ENCODE data around the gene SSMEM1.
"Not testable (repeated sequence)": the region's sequence is repeated elsewhere in the genome, so short reads cannot be mapped to it uniquely, and the experiment has no call there.

SSMEM1 gene

GRCh38 chr7:130213828-130214227 is 6.2 kb downstream of the SSMEM1 start:
- DNase-seq (ENCODE audit: low spot score): no peak

DNA sequence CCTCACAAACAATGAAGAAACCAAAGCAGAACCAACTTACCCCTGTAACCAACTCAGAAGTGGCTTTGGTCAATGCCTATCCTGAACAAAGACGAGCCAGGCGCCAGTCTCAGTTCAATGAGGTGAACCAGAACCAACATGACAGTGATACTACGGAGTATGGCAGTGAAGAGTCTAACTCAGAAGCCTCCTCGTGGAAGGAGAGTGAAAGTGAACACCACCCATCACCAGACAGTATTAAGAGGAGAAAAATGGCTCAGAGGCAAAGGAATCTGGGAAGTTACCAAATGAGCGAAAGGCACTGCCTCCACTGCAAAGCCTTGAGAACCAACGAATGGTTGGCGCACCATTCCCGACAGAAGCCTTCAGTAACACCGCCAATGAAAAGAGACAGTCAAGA is 8.4 kb downstream of the SSMEM1 start:
- no peak for DNase-seq (ENCODE audit: low spot score)

DNA sequence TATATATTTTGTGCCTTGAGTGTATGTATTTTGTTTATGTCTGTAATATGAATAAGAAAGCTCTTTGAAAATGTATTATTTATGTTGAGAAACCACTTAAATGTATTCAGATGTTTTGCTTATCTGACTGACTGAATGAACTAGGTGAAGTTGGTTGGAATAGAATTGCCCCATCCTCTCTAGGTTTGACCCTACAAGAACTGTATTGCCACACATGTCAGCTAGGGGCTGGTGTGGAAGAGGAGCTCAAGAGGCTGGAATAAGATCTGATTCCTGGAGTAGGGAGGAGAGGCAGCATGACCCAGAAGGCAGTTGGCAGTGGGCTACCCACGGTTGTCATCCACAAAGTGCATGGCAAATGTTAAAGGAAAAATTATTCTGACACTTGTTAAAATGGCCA is 9.1 kb downstream of the SSMEM1 start:
- DNase-seq (ENCODE audit: low spot score): no peak

DNA sequence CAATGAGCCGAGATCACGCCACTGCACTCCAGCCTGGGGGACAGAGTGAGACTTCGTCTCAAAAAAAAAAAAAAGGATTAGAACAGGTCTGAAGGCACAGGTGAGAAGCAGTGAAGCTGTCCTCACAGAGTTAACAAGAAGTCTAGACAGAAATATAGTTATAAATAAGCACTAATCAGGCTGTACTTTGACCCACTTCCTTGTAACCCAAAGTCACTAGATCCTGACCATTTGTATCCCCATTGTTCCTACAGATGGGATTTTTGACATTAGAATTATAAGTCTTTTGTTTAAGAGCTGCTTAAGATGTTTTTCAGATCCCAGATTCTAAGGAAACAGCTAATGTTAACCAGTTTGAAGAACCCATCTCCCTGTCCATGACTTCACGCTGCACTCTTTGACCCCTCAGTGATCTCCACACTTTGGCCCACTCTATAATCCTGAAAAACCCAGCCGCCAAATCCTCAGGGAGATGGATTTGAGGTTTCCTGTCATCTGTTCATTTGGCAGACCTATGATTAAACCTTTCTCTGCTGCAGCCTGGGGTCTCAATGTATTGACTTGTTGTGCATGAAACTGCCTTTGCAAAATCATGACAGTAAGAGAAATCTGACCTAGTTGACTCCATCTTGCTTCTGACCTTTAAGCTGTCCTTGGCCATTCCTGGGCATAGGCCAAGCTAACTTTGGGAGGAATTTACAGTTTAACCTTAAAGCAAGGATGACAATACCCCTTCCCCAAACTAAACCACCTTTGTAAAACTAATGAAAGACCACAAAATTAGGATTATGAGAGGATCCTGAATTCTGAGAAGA is 11.4 kb downstream of the SSMEM1 start:
- no peak for DNase-seq (ENCODE audit: low spot score)

GRCh38 chr7:130219871-130220270 is 12.2 kb downstream of the SSMEM1 start:
- DNase-seq (ENCODE audit: low spot score): no peak

GRCh38 chr7:130221746-130222145 is 14.1 kb downstream of the SSMEM1 start:
- no peak for DNase-seq (ENCODE audit: low spot score)

- no peak for DNase-seq (ENCODE audit: low spot score)
These were observed 16.0 kb downstream of the SSMEM1 start for GRCh38 chr7:130223646-130224045.

- DNase-seq (ENCODE audit: low spot score): no peak
These were observed 16.6 kb downstream of the SSMEM1 start for GRCh38 chr7:130224210-130224609.

- not testable (repeated sequence) for DNase-seq (ENCODE audit: low spot score)
These were observed 17.3 kb downstream of the SSMEM1 start for GRCh38 chr7:130224923-130225322.

- no peak for DNase-seq (ENCODE audit: low spot score)
These were observed 18.7 kb downstream of the SSMEM1 start for GRCh38 chr7:130226333-130226732.

GRCh38 chr7:130227883-130228575 is 20.4 kb downstream of the SSMEM1 start:
- peak; percentile 37 for DNase-seq (ENCODE audit: low spot score)

- no peak for DNase-seq (ENCODE audit: low spot score)
These were observed 21.3 kb downstream of the SSMEM1 start for GRCh38 chr7:130228840-130229502.

DNA sequence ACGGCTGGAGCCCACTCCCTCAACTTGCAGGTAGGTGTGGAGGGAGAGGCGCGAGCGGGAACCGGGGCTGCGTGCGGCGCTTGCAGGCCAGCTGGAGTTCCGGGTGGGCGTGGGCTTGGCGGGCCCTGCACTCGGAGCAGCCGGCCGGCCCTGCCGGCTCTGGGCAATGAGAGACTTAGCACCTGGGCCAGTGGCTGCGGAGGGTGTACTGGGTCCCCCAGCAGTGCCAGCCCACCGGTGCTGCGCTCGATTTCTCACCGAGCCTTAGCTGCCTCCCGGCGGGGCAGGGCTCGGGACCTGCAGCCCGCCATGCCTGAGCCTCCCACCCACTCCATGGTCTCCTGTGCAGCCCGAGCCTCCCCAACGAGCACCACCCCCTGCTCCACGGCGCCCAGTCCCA is 22.3 kb downstream of the SSMEM1 start:
- not testable (repeated sequence) for DNase-seq (ENCODE audit: low spot score)

- no peak for DNase-seq (ENCODE audit: low spot score)
These were observed 24.1 kb downstream of the SSMEM1 start for GRCh38 chr7:130231792-130232191.

GRCh38 chr7:130232209-130232608 is 24.5 kb downstream of the SSMEM1 start:
- no peak for DNase-seq (ENCODE audit: low spot score)

DNA sequence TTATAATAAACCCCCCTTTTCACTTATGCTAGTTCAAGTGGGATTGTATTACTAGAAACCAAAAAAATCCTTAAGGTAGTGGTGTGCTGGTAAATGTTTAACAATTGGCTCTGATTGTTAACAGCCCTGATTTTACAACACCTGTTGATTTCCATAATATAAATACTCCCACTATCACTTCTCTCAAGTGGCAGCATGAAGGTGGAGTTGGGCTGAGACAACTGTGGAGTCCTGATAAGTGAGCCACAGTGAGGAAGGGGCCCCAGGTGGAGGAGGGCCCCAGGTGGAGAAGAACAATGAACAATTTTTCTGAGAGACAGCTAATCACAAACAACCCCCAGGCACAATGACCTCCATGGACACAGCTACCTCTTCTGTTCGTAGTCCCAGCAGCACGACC is 26.4 kb downstream of the SSMEM1 start:
- no peak for DNase-seq (ENCODE audit: low spot score)

DNA sequence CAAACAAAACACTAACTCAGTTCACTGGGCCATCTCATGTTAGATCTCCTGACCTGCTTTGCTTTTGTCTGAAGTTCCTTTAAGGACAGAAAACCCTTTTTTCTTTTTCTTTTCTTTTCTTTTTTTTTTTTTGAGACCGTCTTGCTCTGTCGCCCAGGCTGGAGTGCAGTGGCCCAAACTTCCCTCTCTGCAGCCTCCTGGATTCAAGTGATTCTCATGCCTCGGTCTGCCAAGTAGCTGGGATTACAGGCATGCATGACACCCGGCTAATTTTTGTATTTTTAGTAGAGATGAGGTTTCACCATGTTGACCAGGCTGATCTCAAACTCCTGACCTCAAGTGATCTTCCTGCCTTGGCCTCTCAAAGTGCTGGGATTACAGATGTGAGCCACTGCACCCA is 28.7 kb downstream of the SSMEM1 start:
- not testable (repeated sequence) for DNase-seq (ENCODE audit: low spot score)

DNA sequence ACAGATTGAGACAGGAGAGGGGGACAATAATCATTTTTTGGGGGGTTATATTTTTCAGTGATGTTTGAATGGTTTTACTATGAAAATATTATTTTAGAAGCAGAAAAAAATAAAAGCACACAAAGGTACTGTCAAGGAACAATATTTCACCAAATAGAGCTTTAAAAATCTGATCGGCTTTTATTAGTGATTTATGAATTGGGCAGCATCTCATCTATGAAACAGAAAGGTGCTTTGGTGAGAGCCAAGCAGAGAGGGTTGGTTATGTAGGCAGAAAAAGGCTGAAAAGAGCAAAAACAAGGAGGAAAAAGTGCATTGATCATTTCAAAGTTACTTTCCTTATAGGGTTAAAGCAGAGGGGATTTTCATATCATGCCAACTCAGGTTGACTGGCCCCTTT is 32.6 kb downstream of the SSMEM1 start:
- DNase-seq (ENCODE audit: low spot score): no peak

DNA sequence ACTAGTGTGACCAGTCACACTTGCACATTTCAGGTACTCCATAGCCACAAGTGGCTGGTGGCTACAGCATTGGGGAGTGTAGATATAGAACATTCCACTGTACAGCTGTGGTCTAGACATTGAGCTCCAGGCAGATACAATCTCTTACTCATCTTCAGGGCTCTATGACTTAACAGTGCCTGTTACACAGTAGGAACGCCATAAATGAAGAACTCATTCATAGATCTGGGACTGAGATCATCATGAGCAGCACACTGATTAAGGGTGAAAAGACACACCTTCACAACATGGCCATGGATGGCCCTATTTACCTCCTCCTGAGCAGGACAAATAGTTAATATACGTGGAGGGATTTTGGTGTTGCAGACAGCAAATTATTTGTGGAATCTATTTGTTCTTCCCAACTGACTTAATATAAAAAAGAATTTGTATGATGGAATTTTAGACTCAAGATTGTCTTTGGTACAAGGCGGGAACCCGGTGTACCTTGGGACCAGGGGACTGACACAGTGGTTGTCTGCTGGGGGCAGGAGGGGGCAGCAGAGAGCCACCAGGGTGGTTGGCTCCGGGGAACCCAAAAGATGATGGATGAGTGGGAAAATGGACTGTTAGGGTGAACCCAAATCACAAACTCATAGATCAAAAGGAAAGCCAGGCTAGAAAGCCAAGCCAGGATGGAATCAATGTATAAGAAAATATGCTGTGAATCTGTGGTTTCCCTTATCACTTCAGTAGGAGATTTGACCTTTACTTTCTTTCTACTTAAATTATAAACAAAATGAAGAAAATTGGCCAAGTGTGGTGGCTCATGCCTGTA is 34.7 kb downstream of the SSMEM1 start:
- DNase-seq (ENCODE audit: low spot score): peak; percentile 52

DNA sequence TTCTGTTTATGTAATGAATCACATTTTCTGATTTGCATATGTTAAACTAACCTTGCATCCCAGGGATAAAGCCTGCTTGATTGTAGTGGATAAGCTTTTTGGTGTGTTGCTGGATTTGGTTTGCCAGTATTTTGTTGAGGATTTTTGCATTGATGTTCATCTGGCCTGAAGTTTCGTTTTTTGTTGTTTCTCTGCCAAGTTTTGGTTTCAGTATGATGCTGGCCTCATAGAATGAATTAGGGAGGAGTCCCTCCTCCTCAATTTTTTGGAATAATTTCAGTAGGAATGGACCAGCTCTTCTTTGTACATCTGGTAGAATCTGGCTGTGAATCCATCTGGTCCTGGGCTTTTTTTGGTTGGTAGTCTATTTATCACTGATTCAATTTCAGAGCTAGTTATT is 35.8 kb downstream of the SSMEM1 start:
- DNase-seq (ENCODE audit: low spot score): not testable (repeated sequence)

- DNase-seq (ENCODE audit: low spot score): not testable (repeated sequence)
These were observed 38.8 kb downstream of the SSMEM1 start for GRCh38 chr7:130246491-130246890.

- DNase-seq (ENCODE audit: low spot score): not testable (repeated sequence)
These were observed 41.2 kb downstream of the SSMEM1 start for GRCh38 chr7:130248842-130249241.
